ENCODE measurements around the gene CBLIF.
"Not testable (repeated sequence)": the region's sequence is repeated elsewhere in the genome, so short reads cannot be mapped to it uniquely, and the experiment has no call there.

Gene CBLIF

DNA sequence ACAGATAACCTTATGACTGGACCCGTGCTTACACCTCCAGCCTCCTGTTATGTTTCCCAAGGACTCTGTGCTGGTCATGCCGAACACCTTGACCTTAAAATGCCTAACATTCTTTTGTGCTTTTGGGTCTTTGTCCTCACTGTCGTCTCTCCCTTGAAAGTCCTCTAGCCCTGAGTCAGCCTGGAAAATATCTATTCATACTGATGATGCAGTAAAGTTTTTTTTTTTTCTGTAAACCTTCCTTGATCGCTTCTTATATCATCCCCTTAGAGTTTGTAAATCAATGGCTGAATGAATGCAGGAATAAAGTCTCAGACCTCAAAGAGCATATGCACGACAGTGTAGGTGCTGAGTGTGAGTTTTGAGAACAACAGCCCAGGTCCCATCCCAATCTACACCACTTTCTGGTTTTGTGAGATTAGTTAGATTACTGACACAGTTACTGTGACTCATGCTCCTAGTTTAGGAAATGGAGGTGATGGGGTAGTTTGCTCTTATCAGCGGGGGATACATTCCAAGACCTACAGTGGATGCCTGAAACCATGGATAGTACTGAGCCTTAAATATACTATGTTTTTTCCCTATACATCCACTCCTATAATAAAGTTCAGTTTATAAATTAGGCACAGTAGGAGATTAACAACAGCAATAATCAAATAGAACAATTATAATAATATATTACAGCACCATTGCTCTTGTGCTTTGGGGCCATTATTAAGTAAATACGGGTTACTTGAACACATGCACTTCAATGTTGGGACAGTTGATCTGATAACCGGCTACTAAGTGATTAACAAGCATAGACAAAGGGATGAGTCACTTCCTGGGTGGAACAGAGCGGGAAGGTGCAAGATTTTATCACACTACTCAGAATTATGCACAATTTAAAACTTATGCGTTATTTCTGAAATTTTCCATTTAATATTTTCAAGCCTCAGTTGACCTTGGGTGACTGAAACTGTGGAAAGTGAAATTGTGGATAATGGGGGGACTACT lies 12.4 kb upstream of the CBLIF start:
- no CpG with 5 or more reads among the region's 10 CpGs for WGBS (ENCODE audit: extremely low coverage, insufficient coverage, low lambda C conversion rate)
- no peak overlapping the region for H2BK120ac ChIP-seq (ENCODE audit: low read depth, low read length)
- no peak overlapping the region for H4K8ac ChIP-seq (ENCODE audit: low read depth, low read length)
- no peak overlapping the region for H3K4ac ChIP-seq (ENCODE audit: low read depth, low read length)
- no peak overlapping the region for H3K4me2 ChIP-seq (ENCODE audit: low read length)
- no peaks in the 10 kb centered on the region for H3K79me1 ChIP-seq (ENCODE audit: low read length)
- no peaks in the 10 kb centered on the region for H3K79me2 ChIP-seq (ENCODE audit: control insufficient read depth, insufficient read depth, low read length)
- peak overlapping the region; percentile 17 for H3K27ac ChIP-seq (ENCODE audit: low read depth, low read length)
- H3K27me3 ChIP-seq (ENCODE audit: insufficient read depth, low read length, poor library complexity) = no peaks in the 10 kb centered on the region
- peaks cover 7% of the 10 kb centered on the region for H3K4me1 ChIP-seq (ENCODE audit: control insufficient read depth, low read depth, low read length)
- no peak overlapping the region for H2AK5ac ChIP-seq (ENCODE audit: low read length)
- H3K18ac ChIP-seq (ENCODE audit: low read length) = no peak overlapping the region
- H3K56ac ChIP-seq (ENCODE audit: low read length) = no peak overlapping the region
- no peak overlapping the region for H3K9ac ChIP-seq (ENCODE audit: low read length)
- H2BK15ac ChIP-seq (replicated peaks; ENCODE audit: low read depth) = no peak overlapping the region
- no peaks in the 10 kb centered on the region for H3K36me3 ChIP-seq (ENCODE audit: control insufficient read depth, insufficient read depth, low read length)
- no peak overlapping the region for H2BK5ac ChIP-seq (ENCODE audit: low read length)
- H4K5ac ChIP-seq (ENCODE audit: low read length) = no peak overlapping the region
- no peak overlapping the region for H3K23ac ChIP-seq (ENCODE audit: low read length)
- peak; percentile 89 for DNase-seq
- H3K4me3 ChIP-seq (ENCODE audit: low read length) = no peak overlapping the region

DNA sequence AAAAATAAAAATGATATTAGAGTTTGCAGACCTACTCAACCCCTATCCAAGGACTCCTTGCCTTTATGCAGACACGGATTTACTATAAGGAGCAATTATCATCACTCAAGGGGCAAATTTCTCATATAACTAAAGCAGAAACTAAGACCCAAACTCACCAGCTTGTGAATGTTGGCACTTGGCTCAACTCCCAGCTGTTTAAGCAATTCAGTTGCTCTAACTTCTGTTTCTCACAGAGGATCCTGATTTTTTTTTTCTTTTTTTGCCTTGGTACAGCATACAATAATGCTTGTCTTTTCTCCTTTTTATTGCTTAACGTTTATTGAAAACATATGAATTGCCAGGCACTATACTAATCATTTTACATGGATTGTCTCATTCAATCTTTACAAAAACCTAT lies 9.6 kb upstream of the CBLIF start:
- H2BK15ac ChIP-seq (replicated peaks; ENCODE audit: low read depth) = no peak overlapping the region
- DNase-seq = no peak
- no peak overlapping the region for H2BK120ac ChIP-seq (ENCODE audit: low read depth, low read length)
- no peak overlapping the region for H3K27ac ChIP-seq (ENCODE audit: low read depth, low read length)
- no peaks in the 10 kb centered on the region for H3K79me2 ChIP-seq (ENCODE audit: control insufficient read depth, insufficient read depth, low read length)
- H3K56ac ChIP-seq (ENCODE audit: low read length) = no peak overlapping the region
- H3K18ac ChIP-seq (ENCODE audit: low read length) = no peak overlapping the region
- no peaks in the 10 kb centered on the region for H3K27me3 ChIP-seq (ENCODE audit: insufficient read depth, low read length, poor library complexity)
- H3K4ac ChIP-seq (ENCODE audit: low read depth, low read length) = no peak overlapping the region
- no peak overlapping the region for H3K23ac ChIP-seq (ENCODE audit: low read length)
- peaks cover 7% of the 10 kb centered on the region for H3K4me1 ChIP-seq (ENCODE audit: control insufficient read depth, low read depth, low read length)
- H4K5ac ChIP-seq (ENCODE audit: low read length) = no peak overlapping the region
- no peak overlapping the region for H3K4me3 ChIP-seq (ENCODE audit: low read length)
- no peaks in the 10 kb centered on the region for H3K79me1 ChIP-seq (ENCODE audit: low read length)
- H4K8ac ChIP-seq (ENCODE audit: low read depth, low read length) = no peak overlapping the region
- H3K36me3 ChIP-seq (ENCODE audit: control insufficient read depth, insufficient read depth, low read length) = no peaks in the 10 kb centered on the region
- no peak overlapping the region for H3K4me2 ChIP-seq (ENCODE audit: low read length)
- WGBS (ENCODE audit: extremely low coverage, insufficient coverage, low lambda C conversion rate) = no CpG with 5 or more reads among the region's 2 CpGs
- H3K9ac ChIP-seq (ENCODE audit: low read length) = no peak overlapping the region
- H2BK5ac ChIP-seq (ENCODE audit: low read length) = no peak overlapping the region
- H2AK5ac ChIP-seq (ENCODE audit: low read length) = no peak overlapping the region

DNA sequence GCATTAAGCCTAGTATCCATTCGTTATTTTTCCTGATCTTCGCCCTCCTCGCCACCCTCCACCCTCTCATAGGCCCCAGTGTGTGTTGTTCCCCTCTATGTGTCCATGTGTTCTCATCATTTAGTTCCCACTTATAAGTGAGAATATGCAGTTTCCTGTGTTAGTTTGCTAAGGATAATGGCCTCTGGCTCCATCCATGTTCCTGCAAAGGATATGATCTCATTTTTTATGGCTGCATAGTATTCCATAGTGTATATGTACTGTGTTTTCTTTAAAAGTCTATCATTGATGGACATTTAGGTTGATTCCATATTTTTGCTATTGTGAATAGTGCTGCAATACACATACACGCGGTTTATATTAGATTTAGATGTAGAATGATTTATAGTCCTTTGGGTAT lies 6.1 kb upstream of the CBLIF start:
- H3K27ac ChIP-seq (ENCODE audit: low read depth, low read length); H3K79me2 ChIP-seq (ENCODE audit: control insufficient read depth, insufficient read depth, low read length); H2BK120ac ChIP-seq (ENCODE audit: low read depth, low read length); H3K56ac ChIP-seq (ENCODE audit: low read length); DNase-seq; H3K23ac ChIP-seq (ENCODE audit: low read length); H2BK15ac ChIP-seq (replicated peaks; ENCODE audit: low read depth); H3K36me3 ChIP-seq (ENCODE audit: control insufficient read depth, insufficient read depth, low read length); H2BK5ac ChIP-seq (ENCODE audit: low read length); H3K27me3 ChIP-seq (ENCODE audit: insufficient read depth, low read length, poor library complexity); H3K4me2 ChIP-seq (ENCODE audit: low read length); H3K18ac ChIP-seq (ENCODE audit: low read length); H2AK5ac ChIP-seq (ENCODE audit: low read length); H4K8ac ChIP-seq (ENCODE audit: low read depth, low read length); H4K5ac ChIP-seq (ENCODE audit: low read length); H3K4me1 ChIP-seq (ENCODE audit: control insufficient read depth, low read depth, low read length); H3K79me1 ChIP-seq (ENCODE audit: low read length); H3K4ac ChIP-seq (ENCODE audit: low read depth, low read length); H3K9ac ChIP-seq (ENCODE audit: low read length); H3K4me3 ChIP-seq (ENCODE audit: low read length): not testable (repeated sequence)
- WGBS (ENCODE audit: extremely low coverage, insufficient coverage, low lambda C conversion rate) = no CpG with 5 or more reads among the region's 5 CpGs

DNA sequence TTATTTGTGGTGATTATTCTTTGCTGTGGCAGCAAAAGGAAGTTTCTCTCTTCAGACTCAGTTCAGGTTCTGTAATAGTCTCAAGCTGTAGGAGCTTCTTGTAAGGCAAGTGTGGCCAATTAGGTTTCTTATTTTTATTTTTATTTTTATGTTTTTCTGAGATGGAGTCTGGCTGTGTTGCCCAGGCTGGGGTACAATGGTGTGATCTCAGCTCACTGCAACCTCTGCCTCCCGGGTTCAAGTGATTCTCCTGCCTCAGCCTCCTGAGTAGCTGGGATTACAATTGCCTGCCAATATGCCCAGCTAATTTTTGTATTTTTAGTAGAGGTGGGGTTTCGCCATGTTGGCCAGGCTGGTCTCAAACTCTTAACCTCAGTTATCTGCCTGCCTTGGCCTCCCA lies 4.3 kb upstream of the CBLIF start:
- not testable (repeated sequence) for H3K79me2 ChIP-seq (ENCODE audit: control insufficient read depth, insufficient read depth, low read length); H3K27me3 ChIP-seq (ENCODE audit: insufficient read depth, low read length, poor library complexity); H3K27ac ChIP-seq (ENCODE audit: low read depth, low read length); H3K36me3 ChIP-seq (ENCODE audit: control insufficient read depth, insufficient read depth, low read length); H3K4me1 ChIP-seq (ENCODE audit: control insufficient read depth, low read depth, low read length); H2BK5ac ChIP-seq (ENCODE audit: low read length); H3K4me3 ChIP-seq (ENCODE audit: low read length); H3K56ac ChIP-seq (ENCODE audit: low read length); H3K4me2 ChIP-seq (ENCODE audit: low read length); H2BK120ac ChIP-seq (ENCODE audit: low read depth, low read length); H3K4ac ChIP-seq (ENCODE audit: low read depth, low read length); H3K79me1 ChIP-seq (ENCODE audit: low read length); H3K18ac ChIP-seq (ENCODE audit: low read length); H3K23ac ChIP-seq (ENCODE audit: low read length); DNase-seq; H2AK5ac ChIP-seq (ENCODE audit: low read length); H2BK15ac ChIP-seq (replicated peaks; ENCODE audit: low read depth); H4K8ac ChIP-seq (ENCODE audit: low read depth, low read length); H4K5ac ChIP-seq (ENCODE audit: low read length); H3K9ac ChIP-seq (ENCODE audit: low read length)
- no CpG with 5 or more reads among the region's 2 CpGs for WGBS (ENCODE audit: extremely low coverage, insufficient coverage, low lambda C conversion rate)

DNA sequence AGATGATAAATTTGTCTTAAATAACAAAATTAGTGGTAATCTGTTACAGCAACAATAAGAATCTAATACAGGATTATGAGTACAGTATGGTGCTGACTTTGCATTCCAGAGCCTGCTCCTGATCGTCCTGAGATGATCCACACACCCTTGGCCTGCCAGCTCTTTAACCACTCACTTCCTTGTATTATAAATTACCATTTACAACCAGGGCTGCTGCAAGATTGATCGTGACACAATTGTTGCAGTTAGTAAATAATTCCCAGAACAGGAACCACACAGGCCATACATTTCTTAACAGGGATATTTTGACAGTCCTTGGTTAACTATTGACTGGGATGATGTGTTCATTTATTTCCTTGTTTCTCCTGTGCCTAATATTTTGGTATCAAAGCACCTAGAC lies 3.8 kb upstream of the CBLIF start:
- Histone ChIP-seq H3K4me1 (ENCODE audit: control insufficient read depth, low read depth, low read length) (no peaks in the 10 kb centered on the region), H3K23ac (ENCODE audit: low read length) (no peak overlapping the region), H2BK15ac (replicated peaks; ENCODE audit: low read depth) (no peak overlapping the region), H4K5ac (ENCODE audit: low read length) (no peak overlapping the region), H3K27ac (ENCODE audit: low read depth, low read length) (no peak overlapping the region), H3K18ac (ENCODE audit: low read length) (no peak overlapping the region), H2BK5ac (ENCODE audit: low read length) (no peak overlapping the region), H2BK120ac (ENCODE audit: low read depth, low read length) (no peak overlapping the region), H3K9ac (ENCODE audit: low read length) (no peak overlapping the region), H3K4me3 (ENCODE audit: low read length) (no peak overlapping the region), H3K79me2 (ENCODE audit: control insufficient read depth, insufficient read depth, low read length) (no peaks in the 10 kb centered on the region), H3K79me1 (ENCODE audit: low read length) (no peaks in the 10 kb centered on the region), H2AK5ac (ENCODE audit: low read length) (no peak overlapping the region), H4K8ac (ENCODE audit: low read depth, low read length) (no peak overlapping the region), H3K36me3 (ENCODE audit: control insufficient read depth, insufficient read depth, low read length) (no peaks in the 10 kb centered on the region), H3K27me3 (ENCODE audit: insufficient read depth, low read length, poor library complexity) (no peaks in the 10 kb centered on the region), H3K4ac (ENCODE audit: low read depth, low read length) (no peak overlapping the region), H3K56ac (ENCODE audit: low read length) (no peak overlapping the region), H3K4me2 (ENCODE audit: low read length) (no peak overlapping the region)
- WGBS (ENCODE audit: extremely low coverage, insufficient coverage, low lambda C conversion rate) = no CpG with 5 or more reads among the region's 2 CpGs
- DNase-seq = no peak

DNA sequence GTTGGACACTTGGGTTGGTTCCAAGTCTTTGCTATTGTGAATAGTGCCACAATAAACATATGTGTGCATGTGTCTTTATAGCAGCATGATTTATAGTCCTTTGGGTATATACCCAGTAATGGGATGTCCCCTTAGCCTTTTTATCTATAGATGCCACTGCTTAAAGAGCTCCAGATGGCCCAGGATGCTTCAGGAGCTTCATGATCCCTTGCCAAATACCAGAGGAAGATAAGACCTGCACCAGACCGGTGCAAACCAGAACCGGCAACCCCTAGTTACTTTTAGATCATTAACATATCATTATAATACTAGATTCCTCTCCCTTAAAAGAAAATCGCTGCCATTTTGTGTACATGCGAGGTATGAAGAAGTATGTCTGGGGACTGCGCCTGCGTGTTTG lies 3.1 kb upstream of the CBLIF start:
- H2BK120ac ChIP-seq (ENCODE audit: low read depth, low read length); H2BK5ac ChIP-seq (ENCODE audit: low read length); H3K4ac ChIP-seq (ENCODE audit: low read depth, low read length); H3K79me2 ChIP-seq (ENCODE audit: control insufficient read depth, insufficient read depth, low read length); H2BK15ac ChIP-seq (replicated peaks; ENCODE audit: low read depth); H3K27ac ChIP-seq (ENCODE audit: low read depth, low read length); H3K56ac ChIP-seq (ENCODE audit: low read length); H3K36me3 ChIP-seq (ENCODE audit: control insufficient read depth, insufficient read depth, low read length); H3K79me1 ChIP-seq (ENCODE audit: low read length); H4K5ac ChIP-seq (ENCODE audit: low read length); H3K9ac ChIP-seq (ENCODE audit: low read length); H3K4me3 ChIP-seq (ENCODE audit: low read length); DNase-seq; H3K4me2 ChIP-seq (ENCODE audit: low read length); H3K4me1 ChIP-seq (ENCODE audit: control insufficient read depth, low read depth, low read length); H3K23ac ChIP-seq (ENCODE audit: low read length); H2AK5ac ChIP-seq (ENCODE audit: low read length); H3K18ac ChIP-seq (ENCODE audit: low read length); H4K8ac ChIP-seq (ENCODE audit: low read depth, low read length); H3K27me3 ChIP-seq (ENCODE audit: insufficient read depth, low read length, poor library complexity): not testable (repeated sequence)
- no CpG with 5 or more reads among the region's 6 CpGs for WGBS (ENCODE audit: extremely low coverage, insufficient coverage, low lambda C conversion rate)

Data from mesendoderm (in vitro differentiated cells).